Measurements from ENCODE around the gene CNOT10. TPM values are rescaled to one million over a fixed set of nuclear protein-coding genes. Genes with fewer than 3 reads are reported as not detected.

CNOT10 gene
- total RNA-seq, result 20.4 and 22.4 TPM in 2 replicates

- TF ChIP-seq CTCF (IDR thresholded peaks at IDR 0.05; ENCODE audit: insufficient read depth, low read length, severe bottlenecking), result peak; percentile 37
- H3K27me3 ChIP-seq (ENCODE audit: control insufficient read depth, insufficient read depth, low read length), result no peaks in the 10 kb centered on the region
- DNase-seq (ENCODE audit: low read depth) (peak; percentile 84), FAIRE-seq (no peak)
- peak within 1 kb of the TSS; percentile 82 for H3K4me3 ChIP-seq (ENCODE audit: low read depth, low read length)
- H3K36me3 ChIP-seq (ENCODE audit: control insufficient read depth, insufficient read depth, low read length), result no peaks in the 10 kb centered on the region
Observed at GRCh38 chr3:32684800-32685542, at the start of gene CNOT10. CNOT10 (plus strand) TSS chr3:32685188; CDS start chr3:32685461, 273 bp downstream.

GRCh38 chr3:32640939-32641338 is 44.0 kb upstream of the CNOT10 start:
- DNase-seq (ENCODE audit: low read depth) (no peak), FAIRE-seq (peak; percentile 79)
- H3K4me3 ChIP-seq (ENCODE audit: low read depth, low read length), result no peak overlapping the region
- no peaks in the 10 kb centered on the region for H3K36me3 ChIP-seq (ENCODE audit: control insufficient read depth, insufficient read depth, low read length)
- H3K27me3 ChIP-seq (ENCODE audit: control insufficient read depth, insufficient read depth, low read length), result peaks cover 1% of the 10 kb centered on the region
- no peak for TF ChIP-seq CTCF (IDR thresholded peaks at IDR 0.05; ENCODE audit: insufficient read depth, low read length, severe bottlenecking)

GRCh38 chr3:32641356-32641755 is 43.6 kb upstream of the CNOT10 start:
- DNase-seq (ENCODE audit: low read depth) (no peak), FAIRE-seq (no peak)
- Histone ChIP-seq H3K4me3 (ENCODE audit: low read depth, low read length) (no peak overlapping the region), H3K36me3 (ENCODE audit: control insufficient read depth, insufficient read depth, low read length) (no peaks in the 10 kb centered on the region), H3K27me3 (ENCODE audit: control insufficient read depth, insufficient read depth, low read length) (no peaks in the 10 kb centered on the region)
- no peak for TF ChIP-seq CTCF (IDR thresholded peaks at IDR 0.05; ENCODE audit: insufficient read depth, low read length, severe bottlenecking)

- no peaks in the 10 kb centered on the region for H3K36me3 ChIP-seq (ENCODE audit: control insufficient read depth, insufficient read depth, low read length)
- TF ChIP-seq CTCF (IDR thresholded peaks at IDR 0.05; ENCODE audit: insufficient read depth, low read length, severe bottlenecking), result no peak
- H3K27me3 ChIP-seq (ENCODE audit: control insufficient read depth, insufficient read depth, low read length), result no peaks in the 10 kb centered on the region
- FAIRE-seq (peak; percentile 36), DNase-seq (ENCODE audit: low read depth) (no peak)
- no peak overlapping the region for H3K4me3 ChIP-seq (ENCODE audit: low read depth, low read length)
Observed at GRCh38 chr3:32643354-32643753, 41.6 kb upstream of the CNOT10 start.

- no peak for FAIRE-seq
Observed at GRCh38 chr3:32643816-32644215, 41.2 kb upstream of the CNOT10 start.

More at GRCh38 chr3:32643816-32644215, 41.2 kb upstream of the CNOT10 start:
- no peak for DNase-seq (ENCODE audit: low read depth)
- no peak for TF ChIP-seq CTCF (IDR thresholded peaks at IDR 0.05; ENCODE audit: insufficient read depth, low read length, severe bottlenecking)
- Histone ChIP-seq H3K36me3 (ENCODE audit: control insufficient read depth, insufficient read depth, low read length) (no peaks in the 10 kb centered on the region), H3K27me3 (ENCODE audit: control insufficient read depth, insufficient read depth, low read length) (no peaks in the 10 kb centered on the region), H3K4me3 (ENCODE audit: low read depth, low read length) (no peak overlapping the region)
